ENCODE measurements around the gene FLNB. TPM values are rescaled to one million over a fixed set of nuclear protein-coding genes. Genes with fewer than 3 reads are reported as not detected.

The FLNB gene
- total and polyA plus RNA-seq, 2 of the 13 experiments (the other 11 are each of a cell fraction or from before 2014, with no cell fraction given) = 106 to 130 TPM

DNA sequence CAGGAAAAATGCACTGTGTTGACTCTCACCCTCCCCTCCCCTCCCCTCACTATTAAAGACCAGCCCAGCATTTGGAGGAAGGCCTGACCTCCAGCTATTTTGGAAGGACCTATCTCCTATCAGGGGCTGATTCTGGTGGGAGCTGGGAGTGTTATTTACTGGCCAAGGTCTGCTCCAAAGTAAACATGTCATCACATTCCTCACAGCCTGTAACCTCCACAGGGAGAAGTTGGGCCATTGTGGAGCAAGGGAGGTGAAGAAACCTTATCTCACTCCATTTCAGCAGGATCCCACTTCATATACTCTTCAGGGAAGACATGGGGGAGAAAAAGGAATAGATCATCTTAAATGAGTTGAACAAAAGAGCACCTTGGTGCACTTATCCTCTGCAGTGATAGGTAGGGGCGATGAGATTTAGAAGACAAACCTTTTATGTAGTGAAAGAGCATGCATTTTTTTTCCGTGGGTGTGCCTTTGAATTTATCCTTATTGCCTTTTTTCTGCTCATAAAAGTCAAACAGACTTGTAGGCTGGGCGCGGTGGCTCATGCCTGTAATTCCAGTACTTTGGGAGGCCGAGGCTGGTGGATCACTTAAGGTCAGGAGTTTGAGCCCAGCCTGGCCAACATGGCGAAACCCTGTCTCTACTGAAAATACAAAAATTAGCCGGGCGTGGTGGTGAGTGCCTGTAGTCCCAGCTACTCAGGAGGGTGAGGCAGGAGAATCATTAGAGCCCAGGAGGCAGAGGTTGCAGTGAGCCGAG is 15.6 kb upstream of the FLNB start (continued):
- TF ChIP-seq HNF1A (IDR thresholded peaks at IDR 0.05; ENCODE audit: low read depth) = no peak
- peak; percentile 73; the same call in 1 of the 2 replicates for TF ChIP-seq HNF1A (CRISPR knock-in tag; IDR thresholded peaks at IDR 0.05; ENCODE audit: borderline replicate concordance)
- TF ChIP-seq IRX3 (CRISPR knock-in tag; IDR thresholded peaks at IDR 0.05; ENCODE audit: borderline replicate concordance, low read depth) = no peak
- TF ChIP-seq MNT (IDR thresholded peaks at IDR 0.05) = no peak
- TF ChIP-seq, protein P1, sequence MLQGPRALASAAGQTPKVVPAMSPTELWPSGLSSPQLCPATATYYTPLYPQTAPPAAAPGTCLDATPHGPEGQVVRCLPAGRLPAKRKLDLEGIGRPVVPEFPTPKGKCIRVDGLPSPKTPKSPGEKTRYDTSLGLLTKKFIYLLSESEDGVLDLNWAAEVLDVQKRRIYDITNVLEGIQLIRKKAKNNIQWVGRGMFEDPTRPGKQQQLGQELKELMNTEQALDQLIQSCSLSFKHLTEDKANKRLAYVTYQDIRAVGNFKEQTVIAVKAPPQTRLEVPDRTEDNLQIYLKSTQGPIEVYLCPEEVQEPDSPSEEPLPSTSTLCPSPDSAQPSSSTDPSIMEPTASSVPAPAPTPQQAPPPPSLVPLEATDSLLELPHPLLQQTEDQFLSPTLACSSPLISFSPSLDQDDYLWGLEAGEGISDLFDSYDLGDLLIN (CRISPR knock-in tag; IDR thresholded peaks at IDR 0.05; ENCODE audit: borderline replicate concordance) = no peak
- peak; percentile 83; the same call in 1 of the 2 replicates for TF ChIP-seq JUN (CRISPR knock-in tag; IDR thresholded peaks at IDR 0.05)
- no peak for TF ChIP-seq ZBTB37 (CRISPR knock-in tag; IDR thresholded peaks at IDR 0.05)
- TF ChIP-seq ZBTB26 (CRISPR knock-in tag; IDR thresholded peaks at IDR 0.05; ENCODE audit: borderline replicate concordance) = no peak
- TF ChIP-seq PHF5A (CRISPR knock-in tag; IDR thresholded peaks at IDR 0.05; ENCODE audit: low read depth, unreplicated experiment) = no peak
- no peak for TF ChIP-seq ZNF597 (CRISPR knock-in tag; IDR thresholded peaks at IDR 0.05)
- peak; percentile 89 for TF ChIP-seq HDAC2 (CRISPR knock-in tag; IDR thresholded peaks at IDR 0.05)
- TF ChIP-seq, protein P2, sequence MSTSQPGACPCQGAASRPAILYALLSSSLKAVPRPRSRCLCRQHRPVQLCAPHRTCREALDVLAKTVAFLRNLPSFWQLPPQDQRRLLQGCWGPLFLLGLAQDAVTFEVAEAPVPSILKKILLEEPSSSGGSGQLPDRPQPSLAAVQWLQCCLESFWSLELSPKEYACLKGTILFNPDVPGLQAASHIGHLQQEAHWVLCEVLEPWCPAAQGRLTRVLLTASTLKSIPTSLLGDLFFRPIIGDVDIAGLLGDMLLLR (CRISPR knock-in tag; IDR thresholded peaks at IDR 0.05) = no peak
- TF ChIP-seq HDAC1 (CRISPR knock-in tag; IDR thresholded peaks at IDR 0.05) = peak; percentile 72
- TF ChIP-seq, protein P3, sequence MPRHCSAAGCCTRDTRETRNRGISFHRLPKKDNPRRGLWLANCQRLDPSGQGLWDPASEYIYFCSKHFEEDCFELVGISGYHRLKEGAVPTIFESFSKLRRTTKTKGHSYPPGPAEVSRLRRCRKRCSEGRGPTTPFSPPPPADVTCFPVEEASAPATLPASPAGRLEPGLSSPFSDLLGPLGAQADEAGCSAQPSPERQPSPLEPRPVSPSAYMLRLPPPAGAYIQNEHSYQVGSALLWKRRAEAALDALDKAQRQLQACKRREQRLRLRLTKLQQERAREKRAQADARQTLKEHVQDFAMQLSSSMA (CRISPR knock-in tag; IDR thresholded peaks at IDR 0.05) = no peak
- TF ChIP-seq ZNF180 (CRISPR knock-in tag; IDR thresholded peaks at IDR 0.05; ENCODE audit: borderline replicate concordance, low read depth) = no peak
